Measurements from ENCODE around the gene CLIC6. TPM values are rescaled to one million over a fixed set of nuclear protein-coding genes. Genes with fewer than 3 reads are reported as not detected.
A peak's percentile ranks its signal among the peaks of the same experiment; 100 is the strongest.

Gene CLIC6
- total and polyA plus RNA-seq, 2 of the 4 experiments (the other 2 are of a cell fraction) = not detected

DNA sequence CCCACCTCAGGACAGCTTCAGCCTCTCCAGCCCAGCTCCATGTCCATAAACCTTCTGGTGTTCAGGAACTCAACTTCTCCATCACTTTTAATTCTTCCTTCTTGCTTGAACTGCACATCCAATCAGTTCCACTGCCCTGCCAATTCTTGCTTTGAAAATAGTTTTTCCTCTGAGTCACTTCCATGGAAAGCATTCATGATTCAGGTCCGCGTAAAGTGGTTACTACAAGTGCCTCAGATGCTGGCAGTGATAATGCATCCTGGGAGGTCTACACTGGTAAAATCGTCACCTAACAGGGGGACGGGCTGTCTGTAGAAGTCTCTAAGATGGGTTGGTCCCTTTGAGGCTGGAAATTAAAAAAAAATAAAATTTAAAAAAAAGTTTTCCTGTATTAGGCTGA lies 27.9 kb upstream of the CLIC6 start:
- WGBS, 2 experiments (ENCODE audit: extremely low coverage in 2 of 2, insufficient read length in 1 of 2) = no CpG with 5 or more reads among the region's 4 CpGs
- peak; percentile 88 for ATAC-seq (ENCODE audit: low read depth)
- no peaks in the 10 kb centered on the region for H3K9me3 ChIP-seq (ENCODE audit: control insufficient read depth, insufficient read depth, low read length)

More for the DNA sequence above, 27.9 kb upstream of the CLIC6 start:
- intact Hi-C loops (cut with micrococcal nuclease) = no loop called here
- Histone ChIP-seq H2BK120ac (ENCODE audit: low read depth, low read length) (peak overlapping the region; percentile 53), H2BK15ac (ENCODE audit: low read depth, low read length) (peak overlapping the region; percentile 28; the same call in 1 of the 3 replicates), H3K36me3 (ENCODE audit: control insufficient read depth, insufficient read depth, low read length) (no peaks in the 10 kb centered on the region), H3K56ac (ENCODE audit: extremely low read depth, insufficient read depth, low read length) (no peak overlapping the region), H3K27ac (ENCODE audit: insufficient read depth, low read length) (no peak overlapping the region), H3K79me1 (ENCODE audit: low read depth in 1 of 2, low read length in 2 of 2) (no peaks in the 10 kb centered on the region), H2BK20ac (ENCODE audit: low read depth, low read length) (peak overlapping the region; percentile 78; the same call in 1 of the 2 replicates), H4K91ac (ENCODE audit: insufficient read depth, low read depth, low read length) (0 out of 2 replicates have a peak overlapping the region, but pooled peaks have one; percentile 30), H4K5ac (ENCODE audit: low read depth, low read length) (no peak overlapping the region), H3K4me1 (ENCODE audit: control insufficient read depth, insufficient read depth, low read length) (peaks cover 3% of the 10 kb centered on the region; the same call in 1 of the 2 replicates), H3K27me3 (ENCODE audit: control insufficient read depth, insufficient read depth, low read length) (peaks cover 10% of the 10 kb centered on the region), H3K4ac (ENCODE audit: low read depth, low read length) (no peak overlapping the region), H4K20me1 (ENCODE audit: insufficient read depth, low read length) (no peaks in the 10 kb centered on the region), H3K4me3 (ENCODE audit: insufficient read depth, low read depth, low read length) (no peak overlapping the region), H2AK9ac (replicated peaks; ENCODE audit: low read depth, low read length, poor library complexity) (no peak overlapping the region), H2AFZ (replicated peaks; ENCODE audit: low read length, poor library complexity) (peak overlapping the region; percentile 3), H3K14ac (replicated peaks; ENCODE audit: low read depth, low read length) (peak overlapping the region; percentile 22; the same call in 1 of the 2 replicates), H3K9ac (ENCODE audit: low read depth, low read length) (no peak overlapping the region), H2BK5ac (ENCODE audit: low read depth, low read length, poor library complexity, severe bottlenecking) (peak overlapping the region; percentile 0), H3K23ac (ENCODE audit: low read depth, low read length) (no peak overlapping the region), H3K4me2 (ENCODE audit: low read depth, low read length) (peak overlapping the region; percentile 48; the same call in 1 of the 2 replicates), H3K18ac (ENCODE audit: low read depth, low read length) (no peak overlapping the region), H2AK5ac (ENCODE audit: low read depth, low read length) (no peak overlapping the region), H4K8ac (ENCODE audit: low read depth in 2 of 2, low read length in 2 of 2) (peak overlapping the region in 1 of 2 experiments; percentile 48; a peak in 1 of 4 replicates), H3K9me1 (ENCODE audit: insufficient read depth, low read length) (peaks cover 7% of the 10 kb centered on the region)
- dilution Hi-C loops (cut with HindIII; ENCODE audit: low sequenced_read_pairs, unreplicated experiment) = no loop called here
- peak; percentile 85 for DNase-seq
- no TSS peak for BruUV-seq (replicated peaks)
- in situ Hi-C loops (cut with MboI; ENCODE audit: low sequenced_read_pairs) = no loop called here
- POLR2A ChIA-PET (ENCODE audit: unreplicated experiment) = no interaction called here
- TF ChIP-seq MXI1 (IDR thresholded peaks at IDR 0.05; ENCODE audit: borderline replicate concordance, low read depth, low read length) (no peak), RCOR1 (IDR thresholded peaks at IDR 0.05; ENCODE audit: insufficient replicate concordance, low read length) (no peak), CEBPB (IDR thresholded peaks at IDR 0.05; ENCODE audit: low read depth, low read length) (no peak), SMC3 (IDR thresholded peaks at IDR 0.05; ENCODE audit: low read depth, low read length) (no peak), RAD21 (IDR thresholded peaks at IDR 0.05; ENCODE audit: low read length) (no peak), CHD1 (IDR thresholded peaks at IDR 0.05; ENCODE audit: low read depth, low read length) (no peak), RFX5 (IDR thresholded peaks at IDR 0.05; ENCODE audit: low read depth, low read length) (no peak), MAFK (IDR thresholded peaks at IDR 0.05; ENCODE audit: low read depth, low read length) (no peak), FOS (IDR thresholded peaks at IDR 0.05; ENCODE audit: low read depth, low read length) (no peak), MAZ (IDR thresholded peaks at IDR 0.05; ENCODE audit: borderline replicate concordance, low read depth, low read length) (no peak), BHLHE40 (IDR thresholded peaks at IDR 0.05; ENCODE audit: low read depth, low read length) (no peak), NFE2L2 (IDR thresholded peaks at IDR 0.05; ENCODE audit: low read depth, low read length) (no peak), POLR2A (IDR thresholded peaks at IDR 0.05; ENCODE audit: low read depth, low read length) (no peak)
- TF ChIP-seq, protein P1, sequence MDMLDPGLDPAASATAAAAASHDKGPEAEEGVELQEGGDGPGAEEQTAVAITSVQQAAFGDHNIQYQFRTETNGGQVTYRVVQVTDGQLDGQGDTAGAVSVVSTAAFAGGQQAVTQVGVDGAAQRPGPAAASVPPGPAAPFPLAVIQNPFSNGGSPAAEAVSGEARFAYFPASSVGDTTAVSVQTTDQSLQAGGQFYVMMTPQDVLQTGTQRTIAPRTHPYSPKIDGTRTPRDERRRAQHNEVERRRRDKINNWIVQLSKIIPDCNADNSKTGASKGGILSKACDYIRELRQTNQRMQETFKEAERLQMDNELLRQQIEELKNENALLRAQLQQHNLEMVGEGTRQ (IDR thresholded peaks at IDR 0.05; ENCODE audit: low read depth, low read length) = no peak
- TF ChIP-seq, protein P2, sequence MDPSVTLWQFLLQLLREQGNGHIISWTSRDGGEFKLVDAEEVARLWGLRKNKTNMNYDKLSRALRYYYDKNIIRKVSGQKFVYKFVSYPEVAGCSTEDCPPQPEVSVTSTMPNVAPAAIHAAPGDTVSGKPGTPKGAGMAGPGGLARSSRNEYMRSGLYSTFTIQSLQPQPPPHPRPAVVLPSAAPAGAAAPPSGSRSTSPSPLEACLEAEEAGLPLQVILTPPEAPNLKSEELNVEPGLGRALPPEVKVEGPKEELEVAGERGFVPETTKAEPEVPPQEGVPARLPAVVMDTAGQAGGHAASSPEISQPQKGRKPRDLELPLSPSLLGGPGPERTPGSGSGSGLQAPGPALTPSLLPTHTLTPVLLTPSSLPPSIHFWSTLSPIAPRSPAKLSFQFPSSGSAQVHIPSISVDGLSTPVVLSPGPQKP (IDR thresholded peaks at IDR 0.05; ENCODE audit: borderline replicate concordance, low read depth, low read length) = no peak
- TF ChIP-seq, protein P3, sequence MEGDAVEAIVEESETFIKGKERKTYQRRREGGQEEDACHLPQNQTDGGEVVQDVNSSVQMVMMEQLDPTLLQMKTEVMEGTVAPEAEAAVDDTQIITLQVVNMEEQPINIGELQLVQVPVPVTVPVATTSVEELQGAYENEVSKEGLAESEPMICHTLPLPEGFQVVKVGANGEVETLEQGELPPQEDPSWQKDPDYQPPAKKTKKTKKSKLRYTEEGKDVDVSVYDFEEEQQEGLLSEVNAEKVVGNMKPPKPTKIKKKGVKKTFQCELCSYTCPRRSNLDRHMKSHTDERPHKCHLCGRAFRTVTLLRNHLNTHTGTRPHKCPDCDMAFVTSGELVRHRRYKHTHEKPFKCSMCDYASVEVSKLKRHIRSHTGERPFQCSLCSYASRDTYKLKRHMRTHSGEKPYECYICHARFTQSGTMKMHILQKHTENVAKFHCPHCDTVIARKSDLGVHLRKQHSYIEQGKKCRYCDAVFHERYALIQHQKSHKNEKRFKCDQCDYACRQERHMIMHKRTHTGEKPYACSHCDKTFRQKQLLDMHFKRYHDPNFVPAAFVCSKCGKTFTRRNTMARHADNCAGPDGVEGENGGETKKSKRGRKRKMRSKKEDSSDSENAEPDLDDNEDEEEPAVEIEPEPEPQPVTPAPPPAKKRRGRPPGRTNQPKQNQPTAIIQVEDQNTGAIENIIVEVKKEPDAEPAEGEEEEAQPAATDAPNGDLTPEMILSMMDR (conservative IDR thresholded peaks at IDR 0.05; ENCODE audit: low read depth, low read length) = no peak
- CTCF ChIA-PET = no interaction called here

All from IMR-90 (cell line).